Neural progenitor cell (in vitro differentiated cells): Measurements from ENCODE around the gene TAS2R60. TPM values are rescaled to one million over a fixed set of nuclear protein-coding genes. Genes with fewer than 3 reads are reported as not detected.

Experiments used
- DNase-seq: peaks from one replicate; pipeline ENCODE4 v3.0.0-alpha.2; 2016; ENCODE audit warnings: low spot score
- H2AFZ ChIP-seq: fragments of 200-600 bp; sonication (generic); replicated peaks from 2 replicates; pipeline ENCODE4 v1.6.1; 2016; ENCODE audit warnings: antibody characterized with exemption
- H3F3A ChIP-seq: fragments of 200-600 bp; sonication (generic); 2 replicates; pipeline ENCODE4 v1.6.1; 2016; ENCODE audit warnings: antibody characterized with exemption, low read depth
- H3K27ac ChIP-seq: fragments of 200-600 bp; sonication (generic); 2 replicates; pipeline ENCODE4 v1.5.1; 2016; ENCODE audit warnings: mild to moderate bottlenecking
- H3K27me3 ChIP-seq: fragments of 200-600 bp; sonication (generic); 2 replicates; pipeline ENCODE4 v1.6.1; 2016; ENCODE audit warnings: mild to moderate bottlenecking, moderate library complexity
- H3K36me3 ChIP-seq: fragments of 200-600 bp; sonication (generic); 2 replicates; pipeline ENCODE4 v1.5.1; 2016
- H3K4me1 ChIP-seq: fragments of 200-600 bp; sonication (generic); 2 replicates; pipeline ENCODE4 v1.6.1; 2016; ENCODE audit warnings: mixed run types
- H3K4me2 ChIP-seq: fragments of 200-600 bp; sonication (generic); 2 replicates; pipeline ENCODE4 v1.6.1; 2016
- H3K4me3 ChIP-seq: fragments of 200-600 bp; sonication (generic); 2 replicates; pipeline ENCODE4 v1.5.1; 2016
- H3K79me2 ChIP-seq: fragments of 200-600 bp; sonication (generic); 2 replicates; pipeline ENCODE4 v1.6.1; 2016; ENCODE audit warnings: low read depth
- H3K9ac ChIP-seq: fragments of 200-600 bp; sonication (generic); 2 replicates; pipeline ENCODE4 v1.6.1; 2016
- H3K9me3 ChIP-seq: fragments of 200-600 bp; sonication (generic); 2 replicates; pipeline ENCODE4 v1.5.1; 2016; ENCODE audit warnings: low read depth
- H4K20me1 ChIP-seq: fragments of 200-600 bp; sonication (generic); 2 replicates; pipeline ENCODE4 v1.6.1; 2016; ENCODE audit warnings: low read depth
- H3K27ac Mint-ChIP-seq: 3 replicates; pipeline ENCODE4 v1.8.0; 2021; ENCODE audit warnings: mixed read lengths
- H3K27me3 Mint-ChIP-seq: 2 replicates; pipeline ENCODE4 v1.8.0; 2022; ENCODE audit warnings: low read depth, mild to moderate bottlenecking, inconsistent platforms, moderate library complexity, mixed read lengths; ENCODE audit not compliant: insufficient read depth
- H3K36me3 Mint-ChIP-seq: 3 replicates; pipeline ENCODE4 v1.8.0; 2021; ENCODE audit warnings: mixed read lengths
- H3K4me1 Mint-ChIP-seq: 3 replicates; pipeline ENCODE4 v1.8.0; 2021; ENCODE audit warnings: mixed read lengths
- H3K4me3 Mint-ChIP-seq: 3 replicates; pipeline ENCODE4 v1.8.0; 2021; ENCODE audit warnings: mild to moderate bottlenecking, moderate library complexity, mixed read lengths
- H3K9me3 Mint-ChIP-seq: 3 replicates; pipeline ENCODE4 v1.8.0; 2020; ENCODE audit warnings: mixed read lengths
- EZH2 ChIP-seq: fragments of 200-600 bp; sonication (generic); IDR thresholded peaks from 2 replicates; pipeline ENCODE4 v1.6.1; 2017; ENCODE audit warnings: antibody characterized with exemption, mild to moderate bottlenecking, moderate library complexity
- EZH2phosphoT487 ChIP-seq: fragments of 200-600 bp; sonication (generic); IDR thresholded peaks from 2 replicates; pipeline ENCODE4 v1.6.1; 2017; ENCODE audit warnings: antibody characterized with exemption
- total RNA-seq: library from RNA; depleted of rRNA; stranded (reverse); fragments of >200 nt; gene quantifications from 2 replicates; pipeline ENCODE4 v1.2.3, GENCODE V29; 2015; ENCODE audit warnings: low replicate concordance
- TF ChIP-seq, protein P1 (sequence below): fragments of 200-600 bp; sonication (generic); IDR thresholded peaks from 2 replicates; pipeline ENCODE4 v1.5.1; 2017; ENCODE audit warnings: antibody characterized with exemption, mild to moderate bottlenecking

TAS2R60 gene
- total RNA-seq, 1 donor from 2014 or later: not detected

DNA sequence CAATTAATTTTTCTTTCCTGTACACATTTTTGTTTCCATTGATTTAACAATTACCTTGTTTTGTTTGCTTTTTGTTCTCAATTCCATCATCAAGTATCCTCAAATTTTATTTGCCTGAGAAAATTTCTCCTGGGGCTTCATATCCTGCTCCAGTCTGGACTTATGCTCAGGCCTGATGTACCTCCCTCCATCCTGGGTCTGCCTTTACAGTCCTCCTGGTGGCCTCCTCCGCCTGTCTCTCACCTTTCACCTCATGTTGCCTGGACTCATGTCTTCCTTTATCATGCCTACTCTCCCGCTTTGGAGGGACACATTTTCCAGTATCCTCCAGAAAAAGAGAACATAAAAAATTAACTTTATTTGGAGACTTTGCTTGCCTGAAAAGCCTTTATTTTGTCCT lies 12.1 kb upstream of the TAS2R60 start:
- Histone ChIP-seq H2AFZ (no peak overlapping the region), H3K27ac (no peak overlapping the region), H3K4me3 (no peak overlapping the region), H3F3A (no peaks in the 10 kb centered on the region), H4K20me1 (no peaks in the 10 kb centered on the region), H3K9ac (no peak overlapping the region), H3K4me1 (no peaks in the 10 kb centered on the region), H3K9me3 (no peaks in the 10 kb centered on the region), H3K79me2 (no peaks in the 10 kb centered on the region), H3K36me3 (no peaks in the 10 kb centered on the region), H3K27me3 (no peaks in the 10 kb centered on the region), H3K4me2 (no peak overlapping the region)
- Mint-ChIP-seq H3K27ac (no peak overlapping the region), H3K4me1 (no peaks in the 10 kb centered on the region), H3K36me3 (no peaks in the 10 kb centered on the region), H3K9me3 (peaks cover 4% of the 10 kb centered on the region), H3K27me3 (no peaks in the 10 kb centered on the region), H3K4me3 (no peak overlapping the region)
- DNase-seq: no peak
- TF ChIP-seq EZH2phosphoT487: no peak
- TF ChIP-seq, protein P1, sequence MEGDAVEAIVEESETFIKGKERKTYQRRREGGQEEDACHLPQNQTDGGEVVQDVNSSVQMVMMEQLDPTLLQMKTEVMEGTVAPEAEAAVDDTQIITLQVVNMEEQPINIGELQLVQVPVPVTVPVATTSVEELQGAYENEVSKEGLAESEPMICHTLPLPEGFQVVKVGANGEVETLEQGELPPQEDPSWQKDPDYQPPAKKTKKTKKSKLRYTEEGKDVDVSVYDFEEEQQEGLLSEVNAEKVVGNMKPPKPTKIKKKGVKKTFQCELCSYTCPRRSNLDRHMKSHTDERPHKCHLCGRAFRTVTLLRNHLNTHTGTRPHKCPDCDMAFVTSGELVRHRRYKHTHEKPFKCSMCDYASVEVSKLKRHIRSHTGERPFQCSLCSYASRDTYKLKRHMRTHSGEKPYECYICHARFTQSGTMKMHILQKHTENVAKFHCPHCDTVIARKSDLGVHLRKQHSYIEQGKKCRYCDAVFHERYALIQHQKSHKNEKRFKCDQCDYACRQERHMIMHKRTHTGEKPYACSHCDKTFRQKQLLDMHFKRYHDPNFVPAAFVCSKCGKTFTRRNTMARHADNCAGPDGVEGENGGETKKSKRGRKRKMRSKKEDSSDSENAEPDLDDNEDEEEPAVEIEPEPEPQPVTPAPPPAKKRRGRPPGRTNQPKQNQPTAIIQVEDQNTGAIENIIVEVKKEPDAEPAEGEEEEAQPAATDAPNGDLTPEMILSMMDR: no peak
- TF ChIP-seq EZH2: no peak

DNA sequence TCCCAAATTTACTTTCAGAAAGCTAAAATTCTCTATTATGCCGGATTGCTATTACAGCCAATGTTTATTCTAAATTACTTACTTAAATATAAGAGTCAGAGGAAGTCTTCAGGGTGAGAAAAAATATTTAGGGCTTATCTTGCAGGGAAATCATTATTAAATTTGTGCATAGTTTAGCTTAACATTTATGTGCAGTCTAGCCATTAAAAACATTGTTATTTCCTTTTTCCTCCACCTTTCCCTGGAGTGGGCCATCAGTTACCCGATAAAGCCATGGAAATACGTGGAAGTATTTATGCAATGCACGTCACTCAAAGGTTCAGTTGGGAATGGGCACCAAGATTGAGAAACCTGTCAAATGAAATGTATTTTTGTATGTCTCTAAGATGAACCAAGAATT lies 9.5 kb upstream of the TAS2R60 start:
- no peak for DNase-seq
- Histone ChIP-seq H3K9me3 (no peaks in the 10 kb centered on the region), H3K27ac (no peak overlapping the region), H3K4me3 (no peak overlapping the region), H3K27me3 (no peaks in the 10 kb centered on the region), H3K4me2 (no peak overlapping the region), H4K20me1 (no peaks in the 10 kb centered on the region), H2AFZ (no peak overlapping the region), H3K9ac (no peak overlapping the region), H3K79me2 (no peaks in the 10 kb centered on the region), H3F3A (no peaks in the 10 kb centered on the region), H3K4me1 (no peaks in the 10 kb centered on the region), H3K36me3 (no peaks in the 10 kb centered on the region)
- Mint-ChIP-seq H3K9me3 (peaks cover 2% of the 10 kb centered on the region), H3K27me3 (no peaks in the 10 kb centered on the region), H3K27ac (no peak overlapping the region), H3K36me3 (no peaks in the 10 kb centered on the region), H3K4me3 (no peak overlapping the region), H3K4me1 (no peaks in the 10 kb centered on the region)
- TF ChIP-seq EZH2 (no peak), EZH2phosphoT487 (no peak)
- TF ChIP-seq, protein P1: no peak

DNA sequence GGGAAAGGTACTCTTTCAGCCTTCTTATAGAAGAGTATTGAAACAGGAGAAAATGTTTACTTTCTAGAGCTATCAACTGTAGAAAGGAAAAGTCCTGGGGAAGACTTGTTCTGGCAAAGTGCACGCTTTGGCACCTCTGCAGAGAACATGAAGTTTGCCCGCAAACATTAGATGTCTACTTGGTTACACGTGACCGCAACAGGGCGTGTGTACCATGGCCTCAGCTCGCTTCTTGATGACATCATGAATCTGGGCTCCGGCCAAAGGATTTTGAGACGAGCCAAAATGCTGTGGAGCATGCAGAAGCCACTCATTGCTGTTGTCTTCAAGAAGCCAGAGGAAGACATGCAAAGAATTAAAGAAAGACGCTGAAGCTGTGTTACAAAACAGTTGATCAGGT lies 8.6 kb upstream of the TAS2R60 start:
- no peaks in the 10 kb centered on the region for H3K4me1 Mint-ChIP-seq
- Histone ChIP-seq H3K4me2 (no peak overlapping the region), H3K4me1 (no peaks in the 10 kb centered on the region), H3K79me2 (no peaks in the 10 kb centered on the region), H3K4me3 (no peak overlapping the region), H4K20me1 (no peaks in the 10 kb centered on the region), H3F3A (no peaks in the 10 kb centered on the region), H3K27ac (no peak overlapping the region), H3K9ac (no peak overlapping the region), H2AFZ (no peak overlapping the region), H3K36me3 (no peaks in the 10 kb centered on the region), H3K27me3 (no peaks in the 10 kb centered on the region), H3K9me3 (no peaks in the 10 kb centered on the region)
- H3K4me3 Mint-ChIP-seq: no peak overlapping the region
- no peaks in the 10 kb centered on the region for H3K27me3 Mint-ChIP-seq
- H3K36me3 Mint-ChIP-seq: no peaks in the 10 kb centered on the region
- H3K9me3 Mint-ChIP-seq: peaks cover 2% of the 10 kb centered on the region
- no peak for DNase-seq
- no peak overlapping the region for H3K27ac Mint-ChIP-seq
- TF ChIP-seq, protein P1: no peak
- TF ChIP-seq EZH2 (no peak), EZH2phosphoT487 (no peak)
